Caco-2 (cell line): ENCODE results near the gene JAG2. TPM values are rescaled to one million over a fixed set of nuclear protein-coding genes. Genes with fewer than 3 reads are reported as not detected.
"Not testable (repeated sequence)": the region's sequence is repeated elsewhere in the genome, so short reads cannot be mapped to it uniquely, and the experiment has no call there.

Source experiments
- BruUV-seq: library from RNA; stranded (reverse); fragments of 400-500 nt; replicated peaks from 2 replicates; lab custom pipeline; 2021; lab: Mats Ljungman, UMichigan
- CTCF ChIA-PET: fragments of 300-600 bp; sonication (Branson Sonifier 250); formaldehyde crosslinking; loops from one replicate; lab custom pipeline; 2022; ENCODE audit warnings: antibody characterized with exemption; lab: Charles Lee
- POLR2A ChIA-PET: fragments of 300-600 bp; sonication (Branson Sonifier 250); formaldehyde crosslinking; loops from one replicate; lab custom pipeline; 2022; ENCODE audit warnings: antibody characterized with exemption; lab: Charles Lee
- DNase-seq, 2 experiments: peaks; one replicate each; pipeline versions ENCODE4 v3.0.0 to v3.0.0-alpha.2; 2020 to 2022
- H3K27me3 ChIP-seq: replicated peaks from 2 replicates; pipeline ENCODE4 v1.6.0; 2011; ENCODE audit warnings: low read length; ENCODE audit not compliant: control insufficient read depth, insufficient read depth
- H3K36me3 ChIP-seq: 2 replicates; pipeline ENCODE4 v1.5.1; 2011; ENCODE audit warnings: low read length; ENCODE audit not compliant: control insufficient read depth, insufficient read depth
- H3K4me1 ChIP-seq: fragments of 250-450 bp; sonication (Bioruptor Pico); 2 replicates; pipeline ENCODE4 v1.5.1; 2020; ENCODE audit warnings: mild to moderate bottlenecking
- H3K4me3 ChIP-seq: 2 replicates; pipeline ENCODE4 v1.5.1; 2011; ENCODE audit warnings: low read depth, mild to moderate bottlenecking, control low read depth, low read length
- H3K9me3 ChIP-seq: fragments of 250-450 bp; sonication (Bioruptor Pico); 2 replicates; pipeline ENCODE4 v1.5.1; 2020; ENCODE audit warnings: mild to moderate bottlenecking, moderate library complexity
- H3K27ac Mint-ChIP-seq: one replicate; pipeline ENCODE4 v1.8.0; 2022; ENCODE audit warnings: mixed read lengths; ENCODE audit not compliant: unreplicated experiment
- H3K27me3 Mint-ChIP-seq: one replicate; pipeline ENCODE4 v1.8.0; 2022; ENCODE audit warnings: mixed read lengths; ENCODE audit not compliant: insufficient read depth, unreplicated experiment
- H3K36me3 Mint-ChIP-seq: one replicate; pipeline ENCODE4 v1.8.0; 2022; ENCODE audit warnings: mild to moderate bottlenecking, mixed read lengths; ENCODE audit not compliant: insufficient read depth, unreplicated experiment
- H3K4me1 Mint-ChIP-seq: one replicate; pipeline ENCODE4 v1.8.0; 2022; ENCODE audit warnings: low read depth, mixed read lengths; ENCODE audit not compliant: unreplicated experiment
- H3K4me3 Mint-ChIP-seq: one replicate; pipeline ENCODE4 v1.8.0; 2022; ENCODE audit warnings: mild to moderate bottlenecking, moderate library complexity, mixed read lengths; ENCODE audit not compliant: unreplicated experiment
- H3K9me3 Mint-ChIP-seq: one replicate; pipeline ENCODE4 v1.8.0; 2022; ENCODE audit warnings: mixed read lengths; ENCODE audit not compliant: unreplicated experiment
- intact Hi-C: fragments of 100-400 bp; cut with micrococcal nuclease; formaldehyde crosslinking; loops from one replicate; pipeline ENCODE4 v1.10.0; 2022; ENCODE audit not compliant: unreplicated experiment
- total RNA-seq: library from RNA; stranded (reverse); gene quantifications from 2 replicates; pipeline ENCODE4 v1.2.3, GENCODE V29; 2022
- TF ChIP-seq, protein P1 (sequence below), 2 experiments: fragments of 200-600 bp in 1 of 2; IDR thresholded peaks; 1 replicate in 1 of 2; 2 replicates in 1 of 2; pipeline versions ENCODE4 v1.5.1 to v1.8.0; 2011 to 2022; ENCODE audit warnings: antibody characterized with exemption in 1 of 2, control low read depth in 1 of 2, inconsistent platforms in 1 of 2, low read depth in 1 of 2, low read length in 1 of 2, mild to moderate bottlenecking in 1 of 2, moderate library complexity in 1 of 2; ENCODE audit not compliant: insufficient read depth in 1 of 2, severe bottlenecking in 1 of 2, unreplicated experiment in 1 of 2

The JAG2 gene
- total RNA-seq, 1 experiment from 2014 or later, result 43.0 TPM

DNA sequence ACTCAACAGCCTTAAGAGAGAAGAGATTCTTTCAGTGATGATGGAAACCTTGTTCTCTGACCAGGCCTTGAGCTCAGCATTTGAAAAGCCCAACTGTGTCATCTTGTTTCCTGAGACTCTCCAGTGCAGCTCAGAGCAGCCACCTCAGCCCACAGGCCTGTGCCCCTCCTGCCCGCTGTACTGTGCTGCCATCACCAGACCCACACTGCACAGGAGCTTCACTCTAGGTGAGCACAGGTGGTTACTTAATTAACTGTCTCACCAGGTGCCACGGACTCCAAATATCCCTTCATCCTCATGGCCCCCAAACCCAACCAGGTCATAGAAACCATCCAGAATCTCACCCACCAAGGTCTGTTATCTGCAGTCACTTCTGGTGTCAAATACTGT lies 51.3 kb downstream of the JAG2 start:
- Histone ChIP-seq H3K4me1 (no peaks in the 10 kb centered on the region), H3K27me3 (no peaks in the 10 kb centered on the region), H3K9me3 (peaks cover 12% of the 10 kb centered on the region), H3K36me3 (no peaks in the 10 kb centered on the region), H3K4me3 (no peak overlapping the region)
- DNase-seq, result no peak
- POLR2A ChIA-PET, result no interaction called here
- CTCF ChIA-PET, result no interaction called here
- no TSS peak for BruUV-seq
- H3K36me3 Mint-ChIP-seq, result no peaks in the 10 kb centered on the region
- no peaks in the 10 kb centered on the region for H3K27me3 Mint-ChIP-seq
- H3K9me3 Mint-ChIP-seq, result peaks cover 6% of the 10 kb centered on the region
- H3K4me3 Mint-ChIP-seq, result no peak overlapping the region
- no peak overlapping the region for H3K27ac Mint-ChIP-seq
- no peaks in the 10 kb centered on the region for H3K4me1 Mint-ChIP-seq
- TF ChIP-seq, protein P1, sequence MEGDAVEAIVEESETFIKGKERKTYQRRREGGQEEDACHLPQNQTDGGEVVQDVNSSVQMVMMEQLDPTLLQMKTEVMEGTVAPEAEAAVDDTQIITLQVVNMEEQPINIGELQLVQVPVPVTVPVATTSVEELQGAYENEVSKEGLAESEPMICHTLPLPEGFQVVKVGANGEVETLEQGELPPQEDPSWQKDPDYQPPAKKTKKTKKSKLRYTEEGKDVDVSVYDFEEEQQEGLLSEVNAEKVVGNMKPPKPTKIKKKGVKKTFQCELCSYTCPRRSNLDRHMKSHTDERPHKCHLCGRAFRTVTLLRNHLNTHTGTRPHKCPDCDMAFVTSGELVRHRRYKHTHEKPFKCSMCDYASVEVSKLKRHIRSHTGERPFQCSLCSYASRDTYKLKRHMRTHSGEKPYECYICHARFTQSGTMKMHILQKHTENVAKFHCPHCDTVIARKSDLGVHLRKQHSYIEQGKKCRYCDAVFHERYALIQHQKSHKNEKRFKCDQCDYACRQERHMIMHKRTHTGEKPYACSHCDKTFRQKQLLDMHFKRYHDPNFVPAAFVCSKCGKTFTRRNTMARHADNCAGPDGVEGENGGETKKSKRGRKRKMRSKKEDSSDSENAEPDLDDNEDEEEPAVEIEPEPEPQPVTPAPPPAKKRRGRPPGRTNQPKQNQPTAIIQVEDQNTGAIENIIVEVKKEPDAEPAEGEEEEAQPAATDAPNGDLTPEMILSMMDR (IDR thresholded peaks at IDR 0.05; ENCODE audit: insufficient read depth in 1 of 2, low read depth in 1 of 2, low read length in 1 of 2, severe bottlenecking in 1 of 2, unreplicated experiment in 1 of 2), result no peak
- intact Hi-C loops, result no loop called here

DNA sequence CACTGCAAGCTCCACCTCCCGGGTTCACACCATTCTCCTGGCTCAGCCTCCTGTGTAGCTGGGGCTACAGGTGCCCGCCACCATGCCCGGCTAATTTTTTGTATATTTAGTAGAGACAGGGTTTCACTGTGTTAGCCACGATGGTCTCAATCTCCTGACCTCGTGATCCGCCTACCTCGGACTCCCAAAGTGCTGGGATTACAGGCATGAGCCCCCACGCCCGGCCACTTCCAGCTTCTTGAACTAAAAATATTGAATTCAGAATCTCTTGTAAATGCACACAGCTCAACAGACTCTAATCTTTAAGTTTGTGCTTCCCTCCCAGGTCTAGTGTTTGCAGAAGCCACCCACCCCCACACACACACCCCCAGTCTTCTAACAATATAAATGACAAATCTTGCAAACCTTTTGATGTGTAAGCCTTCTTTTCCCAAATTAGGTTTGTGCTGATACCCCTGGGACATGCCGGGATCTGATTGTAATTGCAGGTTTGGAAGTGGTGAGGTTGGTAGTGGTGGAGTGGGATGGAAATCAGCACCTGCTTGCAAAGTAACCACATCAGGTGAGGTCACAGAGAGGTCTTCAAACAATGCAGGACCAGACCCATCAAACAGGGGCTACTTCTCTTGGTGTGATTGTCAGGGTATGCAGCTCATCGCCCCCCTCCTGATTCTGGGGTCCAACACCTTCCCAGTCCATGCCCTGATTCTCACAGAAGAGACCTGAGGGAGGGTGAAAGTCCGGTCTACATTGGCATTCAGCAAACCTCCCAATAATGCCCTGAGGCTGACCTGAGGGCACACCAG lies 51.9 kb downstream of the JAG2 start:
- no peak overlapping the region for H3K27ac Mint-ChIP-seq
- no TSS peak for BruUV-seq
- no peaks in the 10 kb centered on the region for H3K4me1 ChIP-seq
- peaks cover under 1% of the 10 kb centered on the region for H3K9me3 Mint-ChIP-seq
- no peak for DNase-seq
- no peaks in the 10 kb centered on the region for H3K27me3 Mint-ChIP-seq
- no peaks in the 10 kb centered on the region for H3K4me1 Mint-ChIP-seq
- intact Hi-C loops, result no loop called here
- peaks cover 9% of the 10 kb centered on the region for H3K9me3 ChIP-seq
- CTCF ChIA-PET, result no interaction called here
- H3K36me3 ChIP-seq, result no peaks in the 10 kb centered on the region
- no peaks in the 10 kb centered on the region for H3K36me3 Mint-ChIP-seq
- H3K4me3 Mint-ChIP-seq, result no peak overlapping the region
- no peak overlapping the region for H3K4me3 ChIP-seq
- TF ChIP-seq, protein P1 (IDR thresholded peaks at IDR 0.05; ENCODE audit: insufficient read depth in 1 of 2, low read depth in 1 of 2, low read length in 1 of 2, severe bottlenecking in 1 of 2, unreplicated experiment in 1 of 2), result no peak
- no peaks in the 10 kb centered on the region for H3K27me3 ChIP-seq
- POLR2A ChIA-PET, result no interaction called here

DNA sequence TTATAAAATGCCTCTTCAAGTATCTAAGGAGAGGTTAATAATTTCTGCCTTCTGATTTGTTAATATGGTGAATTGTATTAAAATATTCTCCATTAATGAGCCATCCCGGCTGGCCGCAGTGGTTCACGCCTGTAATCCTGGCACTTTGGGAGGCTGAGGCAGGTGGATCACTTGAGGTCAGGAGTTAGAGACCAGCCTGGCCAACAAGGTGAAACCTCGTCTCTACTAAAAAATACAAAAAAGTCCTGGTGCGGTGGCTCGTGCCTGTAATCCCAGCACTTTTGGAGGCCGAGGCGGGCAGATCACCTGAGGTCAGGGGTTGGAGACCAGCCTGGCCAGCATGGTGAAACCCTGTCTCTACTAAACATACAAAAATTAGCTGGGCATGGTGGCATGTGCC lies 59.3 kb downstream of the JAG2 start:
- DNase-seq, intact Hi-C loops, H3K4me3 Mint-ChIP-seq, H3K27me3 ChIP-seq, POLR2A ChIA-PET, H3K9me3 ChIP-seq, H3K9me3 Mint-ChIP-seq, H3K36me3 ChIP-seq, CTCF ChIA-PET, H3K27ac Mint-ChIP-seq, H3K27me3 Mint-ChIP-seq, H3K4me1 ChIP-seq, BruUV-seq, H3K4me3 ChIP-seq, H3K4me1 Mint-ChIP-seq, H3K36me3 Mint-ChIP-seq: not testable (repeated sequence)
